Measurements from ENCODE around the gene NMRAL1.

DNA sequence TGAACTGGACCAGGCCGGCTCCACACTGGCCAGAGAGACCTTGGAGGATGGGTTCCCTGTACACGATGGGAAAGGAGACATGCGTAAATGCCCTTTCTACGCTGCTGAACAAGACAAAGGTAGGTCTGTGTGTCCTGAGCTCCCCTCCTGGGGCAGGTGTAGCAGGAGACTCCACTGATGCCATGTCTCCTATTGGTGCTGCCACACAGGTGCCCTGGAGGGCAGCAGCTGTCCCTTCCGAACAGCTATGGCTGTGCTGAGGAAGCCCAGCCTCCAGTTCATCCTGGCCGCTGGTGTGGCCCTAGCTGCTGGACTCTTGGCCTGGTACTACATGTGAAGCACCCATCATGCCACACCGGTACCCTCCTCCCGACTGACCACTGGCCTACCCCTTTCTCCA, 35.0 kb upstream of the NMRAL1 start:
- TF ChIP-seq CTCF (IDR thresholded peaks at IDR 0.05; ENCODE audit: low read length) (no peak), EZH2 (IDR thresholded peaks at IDR 0.05; ENCODE audit: borderline replicate concordance, low read length) (no peak)

All from OCI-LY1 (cell line).